Mesangial cell (primary cell): ENCODE results near the gene SLC13A3. TPM values are rescaled to one million over a fixed set of nuclear protein-coding genes. Genes with fewer than 3 reads are reported as not detected.

ENCODE experiments used
- total RNA-seq: library from RNA; depleted of rRNA; stranded (reverse); fragments of >200 nt; gene quantifications from 2 replicates; pipeline ENCODE4 v1.2.3, GENCODE V29; 2015

The SLC13A3 gene, protein sequence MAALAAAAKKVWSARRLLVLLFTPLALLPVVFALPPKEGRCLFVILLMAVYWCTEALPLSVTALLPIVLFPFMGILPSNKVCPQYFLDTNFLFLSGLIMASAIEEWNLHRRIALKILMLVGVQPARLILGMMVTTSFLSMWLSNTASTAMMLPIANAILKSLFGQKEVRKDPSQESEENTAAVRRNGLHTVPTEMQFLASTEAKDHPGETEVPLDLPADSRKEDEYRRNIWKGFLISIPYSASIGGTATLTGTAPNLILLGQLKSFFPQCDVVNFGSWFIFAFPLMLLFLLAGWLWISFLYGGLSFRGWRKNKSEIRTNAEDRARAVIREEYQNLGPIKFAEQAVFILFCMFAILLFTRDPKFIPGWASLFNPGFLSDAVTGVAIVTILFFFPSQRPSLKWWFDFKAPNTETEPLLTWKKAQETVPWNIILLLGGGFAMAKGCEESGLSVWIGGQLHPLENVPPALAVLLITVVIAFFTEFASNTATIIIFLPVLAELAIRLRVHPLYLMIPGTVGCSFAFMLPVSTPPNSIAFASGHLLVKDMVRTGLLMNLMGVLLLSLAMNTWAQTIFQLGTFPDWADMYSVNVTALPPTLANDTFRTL
- total RNA-seq = 2.4 and 4.1 TPM in 2 replicates

DNA sequence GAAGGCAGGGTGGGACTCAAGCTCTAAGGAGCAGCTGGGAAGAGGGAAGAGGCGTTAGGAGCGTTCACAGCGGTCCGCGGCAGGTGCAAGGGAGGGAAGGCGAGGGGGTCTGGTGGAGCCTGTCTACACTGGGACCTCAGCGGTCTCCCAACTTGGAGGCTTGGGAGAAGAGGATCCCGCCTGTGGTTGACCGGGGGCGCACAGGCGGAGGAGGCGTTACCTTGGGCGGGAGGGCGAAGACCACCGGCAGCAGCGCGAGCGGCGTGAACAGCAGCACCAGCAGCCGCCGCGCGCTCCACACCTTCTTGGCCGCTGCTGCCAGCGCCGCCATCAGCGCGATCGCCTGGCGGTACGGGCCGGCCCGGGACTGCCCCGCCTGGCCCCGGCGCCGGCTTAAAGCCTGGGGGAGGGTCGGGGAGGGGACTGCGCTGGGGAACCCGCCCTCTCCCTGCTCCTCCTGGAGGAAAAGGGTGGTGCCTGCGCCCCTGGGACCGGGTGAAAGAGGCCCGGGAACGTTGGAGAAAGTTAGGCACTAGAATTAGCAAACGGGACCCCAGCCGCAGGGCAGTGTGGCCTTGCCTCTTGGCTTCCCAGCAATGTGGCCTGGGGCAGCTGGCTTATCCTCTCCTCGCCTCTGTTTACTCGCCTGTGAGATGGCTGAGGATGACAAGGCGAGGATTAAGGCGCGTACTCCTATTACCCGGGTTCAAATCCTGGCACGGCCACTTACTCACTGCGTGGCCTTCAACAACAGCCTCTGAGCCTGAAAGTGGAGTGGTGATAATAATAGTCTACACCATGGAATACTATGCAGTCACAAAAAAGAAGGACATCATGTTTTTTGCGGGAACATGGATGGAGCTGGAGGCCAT is at the start of gene SLC13A3:
Gene SLC13A3 (minus strand): TSS at position 369 of the 872 bp plus-strand sequence. CDS start 38 bp downstream, at position 331.

DNA sequence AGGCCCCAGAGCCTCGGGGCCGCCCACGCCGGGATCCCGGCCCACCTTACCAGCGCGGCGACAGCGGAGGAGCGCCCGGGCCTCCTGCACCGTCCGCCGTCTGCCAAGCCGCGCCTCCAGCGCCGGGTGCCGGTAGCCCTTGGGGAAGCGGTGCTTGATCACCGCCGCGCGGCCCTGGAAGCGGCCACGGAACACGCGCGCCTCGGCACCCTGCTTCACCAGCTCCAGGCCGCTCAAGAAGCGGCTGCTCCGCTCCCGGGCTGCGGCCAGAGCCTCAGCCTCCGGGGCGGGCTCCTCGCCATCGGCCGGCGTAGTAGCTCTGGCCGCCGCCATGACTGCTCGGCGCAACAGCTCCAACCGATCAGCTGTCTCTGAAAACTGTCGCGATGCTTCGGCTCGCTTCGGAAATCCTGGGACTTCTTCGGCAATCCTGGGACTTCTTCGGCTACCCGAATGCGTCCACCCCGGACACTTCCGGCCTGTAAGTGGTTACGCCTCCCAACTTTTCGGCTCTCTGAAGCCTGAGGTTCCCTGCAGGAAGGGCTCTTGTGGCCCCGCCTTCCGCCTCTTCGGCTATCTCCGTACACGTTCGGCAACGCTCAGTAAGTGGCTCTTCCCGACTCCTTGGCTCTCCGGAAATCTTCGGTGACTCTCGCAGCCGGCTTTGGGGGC is 38.0 kb upstream of the SLC13A3 start, which contains the start of gene TP53RK:
Gene TP53RK (minus strand): TSS at position 363 of the 672 bp plus-strand sequence. CDS start 30 bp downstream, at position 333.

DNA sequence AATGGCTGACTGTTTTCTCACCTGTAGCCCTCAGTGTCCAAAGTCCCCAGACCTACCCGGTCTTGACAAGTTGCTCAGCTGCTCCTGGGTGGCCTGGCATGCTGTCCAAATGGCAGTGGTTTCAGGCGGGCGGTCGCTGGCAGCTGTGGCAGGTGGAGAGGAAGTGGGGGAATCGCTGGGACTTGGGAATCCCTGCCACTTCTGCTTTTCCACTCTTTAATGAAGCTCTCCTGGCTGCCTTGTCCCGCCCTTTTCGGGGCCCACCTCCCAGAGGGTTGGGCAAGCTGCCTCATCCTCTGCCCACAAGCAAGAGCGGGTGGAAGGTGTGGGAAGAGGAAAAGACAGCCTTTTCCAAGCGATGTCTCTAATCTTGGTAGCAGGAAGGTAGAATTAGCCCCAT is 100.8 kb downstream of the SLC13A3 start, which contains the start of gene OCSTAMP:
Gene OCSTAMP (minus strand): TSS at position 194 of the 400 bp plus-strand sequence. CDS start 94 bp downstream, at position 100.

DNA sequence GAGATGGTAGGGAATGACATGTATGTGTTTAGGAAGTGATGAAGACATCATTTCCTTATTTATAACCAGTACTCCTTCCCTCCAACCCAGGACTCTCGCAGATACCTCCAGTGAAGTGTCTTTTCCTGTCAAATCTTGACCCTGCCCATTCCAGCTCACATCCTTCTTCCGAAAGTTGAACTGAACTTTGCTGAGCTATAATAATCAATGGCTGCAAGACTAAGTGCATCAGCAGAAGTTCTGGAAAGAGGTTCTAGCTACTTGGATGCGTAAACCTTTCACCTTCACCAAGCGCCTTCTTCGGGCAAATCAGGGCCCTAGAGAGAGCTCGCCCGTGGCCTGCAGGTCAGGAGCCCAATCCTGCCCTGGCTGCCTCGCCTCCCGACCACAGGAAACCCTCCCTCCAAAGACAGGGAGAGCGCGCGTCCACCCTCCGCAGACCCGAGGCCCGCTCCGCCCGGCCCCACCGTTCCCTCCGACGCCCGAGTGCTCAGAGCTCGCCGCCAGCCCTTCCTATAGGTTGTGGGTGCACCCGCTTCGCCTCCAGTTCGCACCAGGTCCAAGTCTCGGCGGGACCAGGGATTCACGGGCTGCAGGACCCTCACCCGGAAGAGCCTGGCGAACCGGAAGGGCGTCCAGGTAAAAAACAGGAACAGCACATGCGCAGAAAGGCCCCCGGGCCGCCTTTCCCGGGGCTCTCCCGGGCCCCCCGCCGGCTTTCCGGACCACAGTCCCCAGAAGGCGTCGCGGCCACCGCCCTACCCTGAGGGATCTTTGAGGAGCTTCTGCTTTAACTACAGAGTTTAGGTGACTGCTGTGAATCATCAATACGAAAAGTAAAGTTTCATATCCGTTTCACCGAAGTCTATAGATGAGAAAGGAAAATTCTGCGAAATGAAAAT is 138.1 kb downstream of the SLC13A3 start, which contains the start of gene ZNF334:
Gene ZNF334 (minus strand): TSS at position 617 of the 902 bp plus-strand sequence. CDS start 1,457 bp downstream, outside the sequence.

Other genes with a start within 250 kb of the SLC13A3 start
- 25.9 and 35.7 TPM in 2 replicates for gene ELMO2, start 244.8 kb downstream of the SLC13A3 start, total RNA-seq
- gene ZNF334, start 137.9 kb downstream of the SLC13A3 start, total RNA-seq = 1.1 and 2.0 TPM in 2 replicates
- not detected in 2 replicates for gene OCSTAMP, start 100.8 kb downstream of the SLC13A3 start, total RNA-seq
- 29.0 and 30.4 TPM in 2 replicates for gene TP53RK, start 38.0 kb upstream of the SLC13A3 start, total RNA-seq
- gene SLC2A10, start 58.2 kb upstream of the SLC13A3 start, total RNA-seq = 11.6 and 18.4 TPM in 2 replicates
- gene EYA2, start 243.4 kb upstream of the SLC13A3 start, total RNA-seq = 0.38 TPM in 1 of 2 replicates, not detected in the other